Anterior cingulate cortex (tissue), 58 donors: ENCODE results near the gene AGAP2.
A peak's percentile ranks its signal among the peaks of the same experiment; 100 is the strongest.

Experiments used
- DNase-seq, 58 donors: peaks; one replicate each; lab custom pipeline; 2025; lab: John Stamatoyannopoulos, UW

AGAP2 gene

DNA sequence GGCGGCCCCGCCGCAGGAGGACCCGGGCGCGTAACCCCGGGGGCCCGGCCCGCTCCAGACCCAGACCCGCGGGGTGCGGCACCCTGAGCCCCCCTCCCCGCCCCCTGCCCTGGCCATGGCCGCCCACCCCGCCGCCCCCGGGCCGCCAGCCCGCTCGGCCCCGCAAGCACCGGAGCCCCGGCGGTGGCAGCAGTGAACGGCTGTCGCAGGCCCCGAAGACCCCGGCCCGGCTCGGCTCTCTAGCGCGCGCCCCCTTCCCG is 16.6 kb upstream of the AGAP2 start:
- DNase-seq: no peak

DNA sequence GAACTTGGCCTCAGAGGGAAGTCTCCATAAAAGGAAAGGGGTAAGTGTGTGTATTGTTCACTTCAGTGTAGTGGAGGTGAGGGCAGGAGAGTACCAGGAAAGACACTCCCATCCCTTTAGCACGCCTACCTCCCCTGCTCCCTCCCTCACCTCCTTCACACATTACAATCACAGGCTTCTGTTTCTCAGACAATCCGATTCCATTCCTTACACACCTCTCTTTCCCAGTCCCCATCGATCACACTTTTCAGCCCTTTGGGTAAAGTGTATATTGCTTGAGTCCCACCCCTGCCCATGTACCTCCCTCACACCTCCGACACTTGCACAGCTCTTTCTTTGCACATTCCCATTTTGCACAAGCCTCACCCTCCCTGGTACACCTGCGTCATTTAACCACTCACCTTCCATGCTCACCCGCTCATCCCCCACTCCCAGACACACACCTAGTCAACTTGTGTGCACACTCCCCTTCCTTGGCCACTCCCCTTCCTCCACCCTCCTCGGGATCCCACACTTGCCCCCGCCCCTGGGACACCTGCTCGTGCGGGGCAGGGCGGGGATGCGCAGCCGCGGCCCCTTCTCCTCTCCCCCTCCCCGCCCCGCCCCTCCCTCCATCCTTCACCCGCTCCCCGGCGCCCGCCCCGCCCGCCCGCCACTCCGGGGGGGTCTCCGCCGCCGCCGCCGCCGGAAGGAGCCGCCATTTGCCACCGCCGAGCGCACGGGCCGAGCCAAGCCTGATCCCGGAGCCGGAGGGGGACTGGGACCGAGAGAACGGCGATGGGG is 16.1 kb upstream of the AGAP2 start, which contains the start of gene MARCHF9:
Gene MARCHF9 (plus strand): TSS at position 693 of the 783 bp plus-strand sequence. CDS start 426 bp downstream, outside the sequence.
- peak in 45 of 58 donors; percentile 8 to 68 (median 39) for DNase-seq

DNA sequence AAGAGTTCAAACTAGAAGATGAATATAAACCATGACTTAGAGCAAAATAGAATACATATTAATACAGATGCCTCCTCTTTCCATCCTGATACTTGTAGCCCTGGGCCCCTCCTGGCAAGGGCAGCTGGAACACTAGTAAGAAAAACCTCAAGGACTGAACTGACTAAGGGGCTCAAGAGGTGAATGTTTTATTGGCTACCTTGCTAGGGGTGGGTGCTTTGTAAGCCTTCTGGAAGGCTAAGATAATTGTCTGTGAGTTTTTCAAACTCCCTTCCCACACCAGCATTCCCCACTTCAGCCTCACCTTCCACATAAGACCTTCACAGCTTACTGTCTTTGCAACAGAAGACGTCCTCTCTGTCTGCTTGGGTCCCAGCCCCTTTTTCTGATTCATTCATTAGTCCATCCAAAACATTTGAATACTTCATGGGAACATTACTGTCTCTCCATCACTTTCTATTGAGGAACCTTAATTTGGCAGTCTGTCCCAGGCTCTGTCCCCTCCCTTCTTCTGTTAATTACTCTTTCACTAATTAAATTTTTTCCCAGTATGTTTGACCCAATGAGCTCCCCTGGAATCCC is 15.3 kb upstream of the AGAP2 start:
- no peak for DNase-seq

- DNase-seq: no peak
Measured at GRCh38 chr12:57752668-57753000, 14.1 kb upstream of the AGAP2 start.

DNA sequence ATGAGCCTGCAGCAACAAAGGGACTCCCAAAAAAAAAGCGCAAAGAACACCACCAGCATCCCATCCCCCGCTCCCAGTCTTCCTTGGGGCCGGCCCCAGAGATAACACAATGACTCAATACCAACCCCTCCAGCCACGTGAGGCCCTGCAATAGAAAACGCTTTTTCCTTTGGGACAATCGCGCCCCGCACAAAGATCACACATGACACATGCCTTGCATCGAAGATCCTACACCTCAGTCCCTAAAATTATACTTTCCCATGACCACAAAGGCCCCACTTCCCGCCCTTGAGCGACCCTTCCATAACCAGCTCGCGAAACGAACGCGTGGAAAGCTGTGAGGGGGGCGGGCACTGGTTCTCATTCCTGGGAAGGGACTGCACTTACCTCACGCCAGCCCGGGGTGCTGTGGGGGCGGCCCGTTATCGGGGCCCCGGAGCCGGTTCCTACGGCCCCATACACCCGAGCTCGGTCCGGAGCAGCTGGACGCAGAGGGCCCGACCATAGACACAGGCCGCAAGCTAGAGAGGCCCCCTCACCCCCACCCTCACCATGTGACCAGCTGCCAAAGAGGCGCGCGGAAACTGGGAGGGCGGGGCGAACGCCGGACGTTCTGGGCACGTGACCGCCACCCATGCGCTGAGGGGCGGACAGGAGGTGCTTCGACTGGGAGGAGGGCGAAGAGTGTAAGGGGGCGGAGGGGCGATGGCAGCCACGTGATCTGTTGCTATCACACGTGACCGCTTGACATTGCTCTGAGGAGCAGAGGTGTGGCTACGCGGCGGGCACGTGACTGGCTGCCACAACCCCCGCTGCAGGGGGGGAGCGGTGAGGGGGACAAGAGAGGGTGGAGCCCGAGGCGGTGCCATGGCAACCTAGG is 13.5 kb upstream of the AGAP2 start, which contains the start of gene CDK4:
Gene CDK4 (minus strand): TSS at position 523 of the 880 bp plus-strand sequence. CDS start 593 bp downstream, outside the sequence.
- peak; percentile 94 to 100 (median 100) for DNase-seq

GRCh38 chr12:57751432-57751787 is 12.9 kb upstream of the AGAP2 start:
- DNase-seq: no peak

DNA sequence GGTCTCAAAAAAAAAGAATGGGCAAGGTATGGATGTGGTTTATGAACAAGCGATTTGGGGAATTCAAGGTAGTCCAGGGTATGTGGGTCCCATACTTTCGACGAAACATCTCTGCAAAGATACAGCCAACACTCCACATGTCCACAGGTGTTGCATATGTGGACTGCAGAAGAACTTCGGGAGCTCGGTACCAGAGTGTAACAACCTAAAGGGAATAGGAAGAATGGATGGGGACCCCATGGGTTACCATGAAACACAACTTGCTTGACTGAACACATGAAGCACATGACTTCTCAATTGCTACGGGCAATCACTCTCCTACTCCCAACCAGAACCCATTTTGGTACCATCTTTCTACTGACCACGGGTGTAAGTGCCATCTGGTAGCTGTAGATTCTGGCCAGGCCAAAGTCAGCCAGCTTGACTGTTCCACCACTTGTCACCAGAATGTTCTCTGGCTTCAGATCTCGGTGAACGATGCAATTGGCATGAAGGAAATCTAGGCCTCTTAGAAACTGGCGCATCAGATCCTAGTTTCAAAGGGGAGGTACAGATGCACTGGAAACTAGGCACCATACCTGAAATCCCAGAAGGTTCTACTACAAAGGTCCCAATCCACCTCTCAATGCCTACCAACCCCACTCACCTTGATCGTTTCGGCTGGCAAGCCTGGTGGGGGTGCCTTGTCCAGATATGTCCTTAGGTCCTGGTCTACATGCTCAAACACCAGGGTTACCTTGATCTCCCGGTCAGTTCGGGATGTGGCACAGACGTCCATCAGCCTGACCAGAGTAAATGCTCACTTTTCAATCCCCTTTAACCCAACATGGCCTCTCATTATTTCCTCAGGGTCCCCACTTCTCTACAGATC is 12.3 kb upstream of the AGAP2 start:
- no peak for DNase-seq

DNA sequence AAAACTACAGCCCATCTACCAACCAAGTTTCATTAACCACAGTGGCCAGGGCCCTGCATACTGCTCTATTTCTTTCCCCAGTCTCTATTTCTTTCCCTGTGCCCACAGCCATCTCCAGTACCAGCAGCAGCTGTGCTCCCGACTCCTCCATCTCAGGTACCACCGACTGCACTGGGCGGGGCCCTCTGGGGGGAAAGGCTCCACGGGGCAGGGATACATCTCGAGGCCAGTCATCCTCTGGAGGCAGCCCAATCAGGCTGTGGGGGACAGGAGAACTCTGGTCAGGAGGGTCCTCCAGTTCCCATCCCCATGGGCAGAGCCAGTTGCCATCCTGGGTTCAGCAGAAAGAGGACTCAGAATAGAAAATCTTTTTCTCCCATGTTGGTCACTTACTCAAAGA is 10.5 kb upstream of the AGAP2 start:
- DNase-seq: no peak

- no peak for DNase-seq
Measured at GRCh38 chr12:57746025-57746424, 7.5 kb upstream of the AGAP2 start.

DNA sequence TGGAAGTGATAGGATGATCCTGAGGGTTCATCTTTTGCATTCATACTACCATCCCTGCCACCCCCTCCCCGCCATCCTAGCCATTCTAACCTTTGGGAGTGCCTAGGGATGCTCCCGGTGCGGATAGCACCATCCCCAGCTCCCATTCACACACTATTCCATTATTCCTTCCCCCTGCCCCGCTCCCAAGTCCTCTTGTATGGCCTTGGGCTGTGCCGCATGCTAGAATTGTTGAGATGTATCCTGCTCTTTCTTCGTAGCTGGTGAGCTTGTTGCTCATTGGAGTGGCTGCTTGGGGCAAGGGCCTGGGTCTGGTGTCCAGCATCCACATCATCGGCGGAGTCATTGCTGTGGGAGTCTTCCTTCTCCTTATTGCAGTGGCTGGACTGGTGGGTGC is 6.9 kb upstream of the AGAP2 start:
- peak in 1 of 58 donors; percentile 59 for DNase-seq

DNA sequence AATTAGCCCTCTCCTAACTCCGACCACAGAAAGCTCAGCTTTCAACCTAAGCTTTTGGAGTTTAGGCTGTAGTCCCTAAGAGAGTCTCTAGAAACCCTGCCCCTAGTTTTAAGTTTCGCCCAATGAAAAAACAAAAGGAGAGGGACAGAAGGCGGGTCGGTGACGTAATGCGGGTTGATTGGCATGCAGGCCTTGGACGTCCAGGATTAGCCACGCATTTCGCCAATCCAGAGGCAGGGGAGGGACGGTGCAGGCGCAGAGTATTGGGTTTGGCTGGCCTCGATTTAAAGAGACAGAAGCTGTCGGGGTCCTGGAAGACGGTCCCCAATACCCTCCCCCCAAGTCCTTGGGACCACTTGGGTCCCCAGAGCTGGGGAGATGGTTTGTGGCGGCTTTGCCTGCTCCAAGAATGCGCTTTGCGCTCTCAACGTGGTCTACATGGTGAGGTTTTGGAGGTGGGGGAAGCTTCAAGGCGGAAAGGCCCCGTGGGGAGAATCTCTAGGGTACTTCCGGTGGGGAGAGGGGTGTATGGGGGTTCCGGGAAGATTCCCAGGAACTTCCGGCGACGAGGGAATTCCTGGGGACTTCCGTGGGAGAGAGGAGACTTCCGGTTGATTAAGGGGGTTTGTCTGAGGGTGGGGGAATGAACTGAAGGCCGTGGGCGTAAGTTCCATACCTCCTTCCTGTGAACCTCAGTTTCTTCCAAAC is 6.4 kb upstream of the AGAP2 start, which contains the start of gene TSPAN31:
Gene TSPAN31 (plus strand): TSS at position 263 of the 708 bp plus-strand sequence. CDS start 116 bp downstream, at position 379.
- DNase-seq: peak; percentile 60 to 99 (median 94)

- DNase-seq: peak in 29 of 58 donors; percentile 49 to 90 (median 73)
Measured at GRCh38 chr12:57744194-57744776, 5.7 kb upstream of the AGAP2 start.

DNA sequence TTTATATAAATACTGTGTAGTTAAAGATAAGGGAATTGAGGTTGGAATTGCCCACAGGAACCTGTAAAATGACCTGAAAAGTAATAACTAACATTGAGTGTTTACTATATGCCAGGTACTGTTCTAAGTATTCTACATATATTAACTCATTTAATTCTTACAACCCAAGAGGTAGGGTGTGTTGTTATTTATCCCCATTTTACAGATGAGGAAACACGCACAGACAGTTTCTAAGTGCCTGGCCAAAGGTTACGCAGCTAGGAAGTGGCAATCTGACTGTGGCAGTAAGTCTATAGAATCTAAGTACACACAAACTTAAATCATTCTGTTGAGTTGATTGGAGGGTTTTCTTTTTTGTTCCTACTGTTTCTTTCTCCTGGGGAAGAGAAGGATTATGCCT is 5.2 kb upstream of the AGAP2 start:
- DNase-seq: no peak

DNA sequence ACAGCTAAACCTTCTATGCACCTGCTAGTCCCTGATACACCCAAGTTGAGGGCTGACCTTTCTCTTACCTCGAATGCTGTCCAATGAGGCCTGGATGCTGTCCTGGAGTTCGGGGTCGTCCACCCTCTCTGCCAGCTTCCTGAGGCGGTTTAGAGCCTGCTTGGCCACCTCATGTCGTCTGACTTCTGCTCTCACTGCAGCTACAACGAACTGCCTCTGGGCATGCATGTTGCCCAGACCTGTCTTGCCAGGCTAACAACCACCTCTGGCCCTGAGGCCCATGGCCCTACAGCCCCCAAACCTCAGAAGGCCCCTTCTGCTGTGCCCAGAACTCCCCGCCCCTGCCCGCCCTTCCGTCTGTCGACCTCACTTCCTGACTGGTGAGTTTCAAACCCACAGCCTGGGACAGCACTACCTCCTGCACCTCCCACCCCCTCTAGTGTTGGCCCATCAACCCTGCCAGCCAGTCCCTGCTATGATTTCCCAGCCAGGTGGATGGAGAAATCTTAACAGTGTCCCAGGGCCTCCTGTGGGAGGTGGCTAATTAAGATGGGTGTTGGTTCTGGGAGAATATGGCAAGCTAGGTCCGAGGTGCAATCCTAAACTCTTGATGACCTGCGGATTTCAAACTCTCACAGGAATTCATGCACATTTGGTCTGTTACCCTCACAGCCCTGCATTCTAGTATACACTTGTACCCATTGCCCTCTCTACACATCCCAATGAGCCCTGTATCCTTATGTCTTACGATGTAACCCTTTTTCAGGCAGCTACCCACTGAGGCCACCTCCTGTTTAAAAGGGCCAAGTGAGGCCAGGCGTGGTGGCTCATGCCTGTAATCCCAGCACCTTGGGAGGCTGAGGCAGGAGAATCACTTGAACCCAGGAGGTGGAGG is 3.5 kb upstream of the AGAP2 start:
- DNase-seq: no peak

GRCh38 chr12:57741413-57741789 is 2.9 kb upstream of the AGAP2 start:
- DNase-seq: no peak

- DNase-seq: peak in 21 of 58 donors; percentile 10 to 64 (median 26)
Measured at GRCh38 chr12:57740656-57741412, 2.3 kb upstream of the AGAP2 start.

DNA sequence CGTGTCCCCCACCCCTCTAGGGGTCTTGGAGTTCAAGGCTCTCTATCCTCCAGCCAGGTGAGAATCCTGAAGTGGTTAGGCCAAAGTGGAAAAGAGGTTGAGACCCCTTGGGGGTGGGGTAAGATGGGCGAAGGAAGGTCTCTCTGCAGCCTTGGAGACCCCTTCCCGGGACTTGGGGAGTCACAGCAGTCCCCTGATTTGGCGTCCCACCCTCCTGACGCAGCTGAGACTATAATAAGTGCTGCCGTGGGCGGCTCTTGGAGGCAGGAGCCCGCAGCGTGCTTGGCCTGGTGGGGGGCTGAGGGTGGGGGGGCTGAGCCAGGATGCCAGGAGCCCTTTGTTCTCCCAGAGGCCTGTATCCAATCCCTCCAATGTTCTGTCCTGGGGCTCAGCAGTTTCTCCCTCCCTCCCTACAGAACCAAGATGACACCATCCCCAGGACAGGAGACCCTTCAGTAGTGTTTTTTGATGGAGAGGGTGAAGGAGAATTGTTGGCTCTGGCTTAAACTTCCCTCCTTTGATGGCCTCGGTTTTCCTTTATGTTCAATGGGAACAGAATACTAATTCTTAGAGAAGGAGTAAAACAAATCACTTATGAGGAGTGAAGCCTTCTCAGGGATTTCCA is 1.5 kb upstream of the AGAP2 start:
- DNase-seq: peak in 5 of 58 donors; percentile 11 to 26 (median 17)
